HG03060 (cell line): ENCODE results near the gene ANKRD23.
"Not testable (repeated sequence)": the region's sequence is repeated elsewhere in the genome, so short reads cannot be mapped to it uniquely, and the experiment has no call there.

Experiments
- ATAC-seq: cut with Tn5 transposase; IDR thresholded peaks from one replicate; pipeline ENCODE4 v1.9.1; 2021; ENCODE audit warnings: low read depth, moderate number of reproducible peaks; ENCODE audit not compliant: unreplicated experiment

Gene ANKRD23

GRCh38 chr2:96801005-96801785 is 42.6 kb downstream of the ANKRD23 start:
- no peak for ATAC-seq

- no peak for ATAC-seq
Observed at GRCh38 chr2:96800061-96801004, 43.5 kb downstream of the ANKRD23 start.

GRCh38 chr2:96799623-96799935 is 44.2 kb downstream of the ANKRD23 start:
- ATAC-seq, result no peak

GRCh38 chr2:96798733-96799622 is 44.8 kb downstream of the ANKRD23 start:
- no peak for ATAC-seq

- no peak for ATAC-seq
Observed at GRCh38 chr2:96797066-96797625, 46.7 kb downstream of the ANKRD23 start.

- not testable (repeated sequence) for ATAC-seq
Observed at GRCh38 chr2:96796497-96796896, 47.3 kb downstream of the ANKRD23 start.

GRCh38 chr2:96795076-96795475 is 48.7 kb downstream of the ANKRD23 start:
- no peak for ATAC-seq

GRCh38 chr2:96792772-96793749 is 50.8 kb downstream of the ANKRD23 start:
- no peak for ATAC-seq

GRCh38 chr2:96789245-96789617 is 54.6 kb downstream of the ANKRD23 start:
- no peak for ATAC-seq

GRCh38 chr2:96788442-96789244 is 55.2 kb downstream of the ANKRD23 start:
- no peak for ATAC-seq
